K562 (cell line): Measurements from ENCODE around the gene KRTAP10-12. TPM values are rescaled to one million over a fixed set of nuclear protein-coding genes. Genes with fewer than 3 reads are reported as not detected.

Experiments
- ATAC-seq: fragments of 200-7000 bp; cut with Tn5 transposase; 3 replicates; pipeline ENCODE4 v1.9.1; 2020; ENCODE audit warnings: moderate library complexity
- BruUV-seq: library from RNA; stranded (reverse); fragments of 400-500 nt; replicated peaks from 2 replicates; lab custom pipeline; 2021; lab: Mats Ljungman, UMichigan
- CTCF ChIA-PET: fragments of 300-600 bp; formaldehyde crosslinking; extraction: SDS; loops from one replicate; lab custom pipeline; 2021; ENCODE audit warnings: low intra/inter-chr PET ratio; lab: Yijun Ruan, JAX
- POLR2A ChIA-PET: fragments of 300-600, 350-650 bp; sonication (Branson Sonifier 250); formaldehyde crosslinking; extraction: SDS; loops from one replicate; lab custom pipeline; 2021; ENCODE audit warnings: antibody characterized with exemption, inconsistent platforms; lab: Yijun Ruan, JAX
- DNase-seq, 4 experiments: peaks; one replicate each; pipeline versions ENCODE4 v3.0.0 to v3.0.0-alpha.2; 2011 to 2018; ENCODE audit warnings: low spot score in 3 of 4, mixed read lengths in 3 of 4; ENCODE audit errors: extremely low read depth in 1 of 4
- FAIRE-seq: peaks from 2 replicates; lab custom pipeline; 2011; peaks lifted over from hg19 to GRCh38; lab: Jason Lieb, UNC
- H2AFZ ChIP-seq: 2 replicates; pipeline ENCODE4 v1.6.0; 2011; ENCODE audit warnings: low read depth, low read length, control low read depth, inconsistent platforms
- H3K27ac ChIP-seq: fragments of 200-600 bp; 3 replicates; pipeline ENCODE4 v1.8.0; 2011; ENCODE audit warnings: low read depth, mild to moderate bottlenecking, control low read depth, inconsistent platforms, low read length, moderate library complexity, mixed read lengths; ENCODE audit errors: extremely low read depth
- H3K27me3 ChIP-seq, 2 experiments: fragments of 300-600 bp in 1 of 2; 2 replicates in 1 of 2; 3 replicates in 1 of 2; pipeline versions ENCODE4 v1.6.0 to v1.8.0; 2011; ENCODE audit warnings: inconsistent platforms in 2 of 2, low read length in 2 of 2, mild to moderate bottlenecking in 1 of 2, mixed read lengths in 1 of 2, moderate library complexity in 1 of 2; ENCODE audit not compliant: control insufficient read depth in 2 of 2, insufficient read depth in 2 of 2
- H3K36me3 ChIP-seq: fragments of 300-600 bp; 3 replicates; pipeline ENCODE4 v1.8.0; 2011; ENCODE audit warnings: mild to moderate bottlenecking, low read length, inconsistent platforms; ENCODE audit not compliant: control insufficient read depth, insufficient read depth
- H3K4me1 ChIP-seq, 2 experiments: fragments of 200-600 bp in 1 of 2; replicated peaks in 1 of 2; 2 replicates in 1 of 2; 3 replicates in 1 of 2; pipeline versions ENCODE4 v1.5.1 to v1.8.0; 2011; ENCODE audit warnings: inconsistent platforms in 2 of 2, low read length in 2 of 2, mild to moderate bottlenecking in 1 of 2, mixed read lengths in 1 of 2, moderate library complexity in 1 of 2; ENCODE audit not compliant: control insufficient read depth in 2 of 2, insufficient read depth in 2 of 2
- H3K4me2 ChIP-seq: 2 replicates; pipeline ENCODE4 v1.6.1; 2011; ENCODE audit warnings: low read length, control low read depth, inconsistent platforms, mixed read lengths; ENCODE audit not compliant: insufficient read depth
- H3K4me3 ChIP-seq: fragments of 200-600 bp; sonication (generic), shearing (Covaris generic); 2 replicates; pipeline ENCODE4 v1.5.1; 2016; ENCODE audit warnings: control low read depth, inconsistent platforms
- H3K79me2 ChIP-seq: fragments of 200-600 bp; 3 replicates; pipeline ENCODE4 v1.8.0; 2011; ENCODE audit warnings: low read length, inconsistent platforms; ENCODE audit not compliant: control insufficient read depth, insufficient read depth
- H3K9ac ChIP-seq, 2 experiments: 2 replicates each; pipeline versions ENCODE4 v1.6.0 to v1.6.1; 2011; ENCODE audit warnings: low read depth in 2 of 2, low read length in 2 of 2, control low read depth in 1 of 2, inconsistent platforms in 1 of 2, mild to moderate bottlenecking in 1 of 2, mixed read lengths in 1 of 2; ENCODE audit not compliant: insufficient read depth in 1 of 2
- H3K9me1 ChIP-seq: one replicate; pipeline ENCODE4 v1.6.0; 2011; ENCODE audit warnings: inconsistent platforms, mild to moderate bottlenecking, low read length, moderate library complexity; ENCODE audit not compliant: control insufficient read depth, insufficient read depth
- H3K9me3 ChIP-seq: replicated peaks from 2 replicates; pipeline ENCODE4 v1.5.1; 2011; ENCODE audit warnings: low read depth, low read length, inconsistent platforms; ENCODE audit not compliant: control insufficient read depth, insufficient read depth
- H4K20me1 ChIP-seq: replicated peaks from 2 replicates; pipeline ENCODE4 v1.6.1; 2011; ENCODE audit warnings: low read length, inconsistent platforms, mixed read lengths; ENCODE audit not compliant: control insufficient read depth, insufficient read depth
- C11orf30 ChIP-seq: fragments of 450-650 bp; IDR thresholded peaks from 2 replicates; pipeline ENCODE4 v1.6.1; 2016; ENCODE audit warnings: low read depth, mild to moderate bottlenecking
- COPS2 ChIP-seq: fragments of 450-650 bp; conservative IDR thresholded peaks from 2 replicates; pipeline ENCODE4 v1.6.1; 2016; ENCODE audit warnings: mild to moderate bottlenecking, moderate library complexity
- MAFF ChIP-seq: IDR thresholded peaks from 2 replicates; pipeline ENCODE4 v1.6.1; 2012; ENCODE audit warnings: low read length, improper control_type of control experiment
- MAFG ChIP-seq: fragments of 450-650 bp; conservative IDR thresholded peaks from 2 replicates; pipeline ENCODE4 v1.6.1; 2016; ENCODE audit warnings: missing genetic modification characterization, missing compliant biosample characterization
- MAFK ChIP-seq: IDR thresholded peaks from 2 replicates; pipeline ENCODE4 v1.6.1; 2011; ENCODE audit warnings: low read length, improper control_type of control experiment
- PCBP2 ChIP-seq: fragments of 200-400 bp; formaldehyde crosslinking; IDR thresholded peaks from 2 replicates; pipeline ENCODE4 v1.6.1; 2018; ENCODE audit warnings: low read length, low read depth, mild to moderate bottlenecking, moderate library complexity; ENCODE audit not compliant: poor library complexity, severe bottlenecking
- RAD21 ChIP-seq, 2 experiments: fragments of 250-450 bp in 1 of 2; fragments of 450-650 bp in 1 of 2; sonication (Bioruptor Pico) in 1 of 2; formaldehyde crosslinking in 1 of 2; IDR thresholded peaks in 1 of 2; conservative IDR thresholded peaks in 1 of 2; 2 replicates each; pipeline versions ENCODE4 v1.4.0 to v1.8.0; 2020 to 2022; ENCODE audit warnings: mild to moderate bottlenecking in 2 of 2, moderate library complexity in 1 of 2
- SMC3 ChIP-seq: conservative IDR thresholded peaks from 2 replicates; pipeline ENCODE4 v1.6.1; 2011; ENCODE audit warnings: low read depth, low read length, improper control_type of control experiment; ENCODE audit not compliant: insufficient read depth
- TOE1 ChIP-seq, 2 experiments: fragments of 450-650 bp in 1 of 2; sonication (generic) in 1 of 2; formaldehyde crosslinking in 1 of 2; IDR thresholded peaks; 2 replicates each; pipeline versions ENCODE4 v1.7.1 to v1.8.0; 2016 to 2022; ENCODE audit warnings: borderline replicate concordance in 2 of 2, mild to moderate bottlenecking in 2 of 2, antibody characterized with exemption in 1 of 2, inconsistent platforms in 1 of 2, low read depth in 1 of 2, missing genetic modification reagents in 1 of 2, moderate library complexity in 1 of 2
- WGBS: fragments of 100-300 bp; shearing (Covaris generic); methylation state at CpG from one replicate; pipeline ENCODE4 v1.1.6; 2016; ENCODE audit warnings: low coverage, mixed read lengths; ENCODE audit not compliant: insufficient coverage; ENCODE audit errors: missing lambda C conversion rate; 5-methylcytosine and 5-hydroxymethylcytosine counted together
- in situ Hi-C: fragments of 300-500 bp; cut with MboI; formaldehyde crosslinking; loops from 4 replicates; pipeline ENCODE4 v1.15.0; 2018; ENCODE audit warnings: inconsistent platforms, mixed read lengths
- intact Hi-C: fragments of 100-400 bp; cut with micrococcal nuclease; formaldehyde crosslinking; loops from 2 replicates; pipeline ENCODE4 v1.14.2; 2022
- polyA plus RNA-seq, 8 experiments: library from polyadenylated mRNA; depleted of rRNA in 4 of 8; stranded (reverse) in 5 of 8; unstranded in 3 of 8; fragments of >200 nt; fragmentation: Nextera tagmentation in 2 of 8; fragmentation: Illumina TruSeq in 1 of 8; extraction: Ambion mirVana in 2 of 8; extraction: Trizol in 1 of 8; gene quantifications; 2 replicates each; pipeline versions ENCODE4 v1.2.1 to v1.2.3, GENCODE V29; 2011 to 2014; ENCODE audit warnings: inconsistent platforms in 1 of 8, missing spikeins in 1 of 8
- total RNA-seq, 7 experiments: library from RNA; depleted of rRNA in 6 of 7; stranded (reverse); fragments of >200 nt in 6 of 7; fragmentation: Illumina TruSeq in 2 of 7; extraction: Trizol in 2 of 7; gene quantifications; 2 replicates each; pipeline versions ENCODE4 v1.2.1 to v1.2.3, GENCODE V29; 2011 to 2021; ENCODE audit warnings: low replicate concordance in 1 of 7
- TF ChIP-seq, protein P1 (sequence below): fragments of 450-650 bp; formaldehyde crosslinking; IDR thresholded peaks from 2 replicates; pipeline ENCODE4 v1.4.0; 2020; ENCODE audit warnings: mild to moderate bottlenecking, mixed read lengths

KRTAP10-12 gene
- total and polyA plus RNA-seq, 9 of the 15 experiments (the other 6 are each of a cell fraction or from before 2014, with no cell fraction given) = not detected

DNA sequence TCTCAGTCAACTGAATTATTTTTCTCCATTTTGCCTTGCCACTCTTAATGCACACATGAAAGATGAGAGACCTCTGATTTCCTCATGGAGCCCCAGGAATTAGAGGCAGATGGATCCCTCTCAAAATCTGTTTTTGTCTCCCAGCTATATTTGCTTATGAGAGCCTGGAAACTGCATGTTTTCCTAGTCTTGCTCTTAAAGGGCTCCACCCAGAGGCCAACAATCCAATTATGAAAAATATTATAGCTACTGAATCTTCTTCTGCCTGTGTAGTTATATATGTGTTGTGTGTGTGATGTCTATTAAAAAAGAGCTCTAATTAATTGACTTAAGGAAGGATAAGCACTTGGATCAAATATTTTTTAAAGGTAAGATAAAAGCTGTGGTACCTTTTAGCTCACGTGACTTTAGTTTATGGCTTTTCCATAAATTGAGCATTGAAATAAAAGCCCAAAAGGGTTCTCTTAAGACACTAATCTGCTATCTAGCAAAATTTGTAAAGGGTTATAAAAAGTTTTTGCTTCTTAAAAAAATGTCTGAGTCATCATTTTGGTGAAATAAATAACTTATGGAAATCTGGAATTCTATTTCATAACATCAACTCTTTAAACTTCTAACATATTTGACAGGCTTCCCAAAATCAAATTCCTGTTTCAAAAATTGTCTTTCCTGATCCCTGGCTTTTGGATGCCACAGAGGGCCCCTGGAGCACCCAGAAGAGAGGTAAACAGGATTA is 45.6 kb downstream of the KRTAP10-12 start:
- BruUV-seq = no TSS peak
- POLR2A ChIA-PET = interaction anchor here (0.5 to 1.7 kb wide), 6 partner anchors 11 to 226 kb away, joined by 3 to 5 read pairs (median 3); partner anchors contain the start of gene KRTAP12-4
- Histone ChIP-seq H3K27me3 (peaks cover 26 to 31% of the 10 kb centered on the region in 2 experiments), H3K4me2 (no peak overlapping the region), H3K9me1 (no peaks in the 10 kb centered on the region), H2AFZ (no peak overlapping the region), H3K79me2 (no peaks in the 10 kb centered on the region), H3K4me1 (no peaks in the 10 kb centered on the region), H4K20me1 (0 out of 2 replicates have a peak, but pooled peaks cover 5% of the 10 kb centered on the region), H3K9me3 (no peaks in the 10 kb centered on the region; the same call in 1 of the 2 replicates), H3K27ac (no peak overlapping the region), H3K36me3 (no peaks in the 10 kb centered on the region), H3K4me3 (no peak overlapping the region), H3K9ac (no peak overlapping the region)
- ATAC-seq (0 out of 3 replicates have a peak, but pooled peaks have one; percentile 50), DNase-seq (peak in 1 of 4 experiments; percentile 41), FAIRE-seq (no peak)
- CTCF ChIA-PET = interaction anchor here (0.6 to 1.3 kb wide), 5 partner anchors 69 to 238 kb away, joined by 3 to 5 read pairs (median 3); no protein-coding TSS in a partner anchor
- intact Hi-C loops (loop anchor here (1.0 kb wide), 1 partner anchor 232 kb away; no protein-coding TSS in a partner anchor), in situ Hi-C loops (loop anchor here (5.0 kb wide), 1 partner anchor 225 kb away; no protein-coding TSS in a partner anchor)
- WGBS = 0% methylated on average over 1 of the region's 1 CpG
- TF ChIP-seq RAD21 (CRISPR knock-in tag; conservative IDR thresholded peaks at IDR 0.05 in 1 of 2, IDR thresholded peaks at IDR 0.05 in 1 of 2) = peak; percentile 64 to 79
- TF ChIP-seq MAFK = peak; percentile 76
- TF ChIP-seq, protein P1, sequence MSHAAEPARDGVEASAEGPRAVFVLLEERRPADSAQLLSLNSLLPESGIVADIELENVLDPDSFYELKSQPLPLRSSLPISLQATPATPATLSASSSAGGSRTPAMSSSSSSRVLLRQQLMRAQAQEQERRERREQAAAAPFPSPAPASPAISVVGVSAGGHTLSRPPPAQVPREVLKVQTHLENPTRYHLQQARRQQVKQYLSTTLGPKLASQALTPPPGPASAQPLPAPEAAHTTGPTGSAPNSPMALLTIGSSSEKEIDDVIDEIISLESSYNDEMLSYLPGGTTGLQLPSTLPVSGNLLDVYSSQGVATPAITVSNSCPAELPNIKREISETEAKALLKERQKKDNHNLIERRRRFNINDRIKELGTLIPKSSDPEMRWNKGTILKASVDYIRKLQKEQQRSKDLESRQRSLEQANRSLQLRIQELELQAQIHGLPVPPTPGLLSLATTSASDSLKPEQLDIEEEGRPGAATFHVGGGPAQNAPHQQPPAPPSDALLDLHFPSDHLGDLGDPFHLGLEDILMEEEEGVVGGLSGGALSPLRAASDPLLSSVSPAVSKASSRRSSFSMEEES (CRISPR knock-in tag) = peak; percentile 67
- TF ChIP-seq MAFF = peak; percentile 71
- no peak for TF ChIP-seq COPS2
- TF ChIP-seq SMC3 = peak; percentile 39; the same call in 1 of the 2 replicates
- peak; percentile 78; the same call in 1 of the 2 replicates for TF ChIP-seq C11orf30
- no peak for TF ChIP-seq PCBP2
- TF ChIP-seq TOE1 (IDR thresholded peaks at IDR 0.05; ENCODE audit: borderline replicate concordance) = peak; percentile 31; the same call in 1 of the 2 replicates
- no peak for TF ChIP-seq TOE1 (CRISPR knock-in tag; IDR thresholded peaks at IDR 0.05; ENCODE audit: borderline replicate concordance, low read depth)
- TF ChIP-seq MAFG (tag) = peak; percentile 75
